ENCODE results near the gene NCR3LG1.

NCR3LG1 gene

GRCh38 chr11:17381156-17381555, 29.6 kb downstream of the NCR3LG1 start:
- no peak for TF ChIP-seq CTCF (conservative IDR thresholded peaks at IDR 0.05; ENCODE audit: low read depth)
- no peak for DNase-seq (ENCODE audit: low spot score)
- ChIA-PET POLR2A (ENCODE audit: low non-redundant PET) (no interaction called here), CTCF (no interaction called here)
- H3K27ac ChIP-seq: no peak overlapping the region

GRCh38 chr11:17382046-17382728, 30.6 kb downstream of the NCR3LG1 start:
- H3K27ac ChIP-seq: no peak overlapping the region
- POLR2A ChIA-PET (ENCODE audit: low non-redundant PET): no interaction called here
- CTCF ChIA-PET: interaction anchor here (0.6 to 1.3 kb wide), 2 partner anchors 111 to 117 kb away, joined by 3 read pairs; no protein-coding TSS in a partner anchor
- TF ChIP-seq CTCF (conservative IDR thresholded peaks at IDR 0.05; ENCODE audit: low read depth): no peak
- DNase-seq (ENCODE audit: low spot score): no peak

GRCh38 chr11:17383461-17383860, 31.9 kb downstream of the NCR3LG1 start:
- no peak for TF ChIP-seq CTCF (conservative IDR thresholded peaks at IDR 0.05; ENCODE audit: low read depth)
- no peak for DNase-seq (ENCODE audit: low spot score)
- H3K27ac ChIP-seq: no peak overlapping the region
- CTCF ChIA-PET: interaction anchor here (0.7 to 2.7 kb wide), 16 partner anchors 9 to 145 kb away, joined by 3 to 41 read pairs (median 4); no protein-coding TSS in a partner anchor
- POLR2A ChIA-PET (ENCODE audit: low non-redundant PET): no interaction called here

- DNase-seq (ENCODE audit: low spot score): peak; percentile 50
- peak; percentile 87 for TF ChIP-seq CTCF (conservative IDR thresholded peaks at IDR 0.05; ENCODE audit: low read depth)
- ChIA-PET POLR2A (ENCODE audit: low non-redundant PET) (no interaction called here), CTCF (interaction anchor here (0.5 to 2.7 kb wide), 32 partner anchors 9 to 599 kb away, joined by 3 to 41 read pairs (median 4); partner anchors contain the start of gene USH1C)
- no peak overlapping the region for H3K27ac ChIP-seq
Measured at GRCh38 chr11:17384002-17384511, 32.5 kb downstream of the NCR3LG1 start.

- TF ChIP-seq CTCF (conservative IDR thresholded peaks at IDR 0.05; ENCODE audit: low read depth): no peak
- no peak for DNase-seq (ENCODE audit: low spot score)
- ChIA-PET CTCF (interaction anchor here (2.3 to 2.7 kb wide), 3 partner anchors 119 to 143 kb away, joined by 13 to 41 read pairs (median 20); no protein-coding TSS in a partner anchor), POLR2A (ENCODE audit: low non-redundant PET) (no interaction called here)
- no peak overlapping the region for H3K27ac ChIP-seq
Measured at GRCh38 chr11:17385492-17385891, 33.9 kb downstream of the NCR3LG1 start.

- no peak for TF ChIP-seq CTCF (conservative IDR thresholded peaks at IDR 0.05; ENCODE audit: low read depth)
- POLR2A ChIA-PET (ENCODE audit: low non-redundant PET): no interaction called here
- no peak for DNase-seq (ENCODE audit: low spot score)
- no peak overlapping the region for H3K27ac ChIP-seq
- CTCF ChIA-PET: interaction anchor here (1.6 kb wide), 1 partner anchor 121 kb away, joined by 6 read pairs; no protein-coding TSS in a partner anchor
Measured at GRCh38 chr11:17385926-17386325, 34.3 kb downstream of the NCR3LG1 start.

Measured in RWPE1 (cell line).